HepG2 (cell line): ENCODE results near the gene IFIH1. TPM values are rescaled to one million over a fixed set of nuclear protein-coding genes. Genes with fewer than 3 reads are reported as not detected.

Experiments
- FLYWCH1 ChIP-seq: sonication (generic); formaldehyde crosslinking; IDR thresholded peaks from 2 replicates; pipeline ENCODE4 v1.8.1; 2023; ENCODE audit warnings: mild to moderate bottlenecking, missing genetic modification reagents
- HNF4A ChIP-seq: sonication (generic); formaldehyde crosslinking; IDR thresholded peaks from 2 replicates; pipeline ENCODE4 v1.4.0; 2020; ENCODE audit warnings: missing genetic modification reagents
- IRF2 ChIP-seq: IDR thresholded peaks from 2 replicates; pipeline ENCODE4 v1.6.1; 2018; ENCODE audit warnings: missing genetic modification reagents, missing compliant biosample characterization
- ZNF260 ChIP-seq: sonication (generic); formaldehyde crosslinking; IDR thresholded peaks from 2 replicates; pipeline ENCODE4 v1.4.0; 2020; ENCODE audit warnings: missing genetic modification reagents, low read depth, mild to moderate bottlenecking, borderline replicate concordance
- ZNF326 ChIP-seq: sonication (generic); formaldehyde crosslinking; IDR thresholded peaks from 2 replicates; pipeline ENCODE4 v1.4.0; 2020; ENCODE audit warnings: missing genetic modification reagents, borderline replicate concordance
- ZNF350 ChIP-seq: sonication (generic); formaldehyde crosslinking; IDR thresholded peaks from 2 replicates; pipeline ENCODE4 v1.4.0; 2020; ENCODE audit warnings: mild to moderate bottlenecking, low read depth, missing genetic modification reagents, borderline replicate concordance
- ZNF431 ChIP-seq: sonication (generic); formaldehyde crosslinking; IDR thresholded peaks from 2 replicates; pipeline ENCODE4 v1.9.0; 2022; ENCODE audit warnings: missing genetic modification reagents, low read depth, mild to moderate bottlenecking, borderline replicate concordance
- ZNF451 ChIP-seq: sonication (generic); formaldehyde crosslinking; IDR thresholded peaks from 2 replicates; pipeline ENCODE4 v1.5.0; 2020; ENCODE audit warnings: mild to moderate bottlenecking, missing genetic modification reagents
- ZNF891 ChIP-seq: sonication (generic); formaldehyde crosslinking; IDR thresholded peaks from 2 replicates; pipeline ENCODE4 v1.5.0; 2020; ENCODE audit warnings: mild to moderate bottlenecking, missing genetic modification reagents
- polyA plus RNA-seq, 8 experiments: library from polyadenylated mRNA; depleted of rRNA in 3 of 8; stranded (reverse) in 7 of 8; unstranded in 1 of 8; fragments of >200 nt; fragmentation: Illumina TruSeq in 4 of 8; extraction: Trizol in 4 of 8; gene quantifications; 2 replicates each; pipeline versions ENCODE4 v1.2.1 to v1.2.3, GENCODE V29; 2011 to 2016; ENCODE audit warnings: low read depth in 4 of 8, missing spikeins in 1 of 8, mixed read lengths in 1 of 8; ENCODE audit not compliant: insufficient read depth in 1 of 8
- total RNA-seq, 5 experiments: library from RNA; depleted of rRNA; stranded (reverse); fragments of >200 nt; fragmentation: Illumina TruSeq; extraction: Trizol; gene quantifications; 2 replicates each; pipeline ENCODE4 v1.2.3, GENCODE V29; 2016; ENCODE audit warnings: low read depth in 1 of 5
- TF ChIP-seq, protein P1 (sequence below): sonication (generic); formaldehyde crosslinking; IDR thresholded peaks from 2 replicates; pipeline ENCODE4 v1.4.0; 2020; ENCODE audit warnings: missing genetic modification reagents, borderline replicate concordance
- TF ChIP-seq, protein P2 (sequence below): IDR thresholded peaks from 2 replicates; pipeline ENCODE4 v1.6.1; 2016
- TF ChIP-seq, protein P3 (sequence below): sonication (generic); formaldehyde crosslinking; IDR thresholded peaks from 2 replicates; pipeline ENCODE4 v1.4.0; 2020; ENCODE audit warnings: missing genetic modification reagents, mild to moderate bottlenecking, borderline replicate concordance
- TF ChIP-seq, protein P4 (sequence below): sonication (generic); formaldehyde crosslinking; IDR thresholded peaks from 2 replicates; pipeline ENCODE4 v1.8.0; 2022; ENCODE audit warnings: mild to moderate bottlenecking, missing genetic modification reagents, moderate library complexity
- TF ChIP-seq, protein P5 (sequence below): IDR thresholded peaks from 2 replicates; pipeline ENCODE4 v1.6.1; 2016; ENCODE audit warnings: low read depth, missing genetic modification reagents, missing compliant biosample characterization

Gene IFIH1
- total and polyA plus RNA-seq, 2 of the 13 experiments (the other 11 are each of a cell fraction or from before 2014, with no cell fraction given), result 1.5 to 11.5 TPM

DNA sequence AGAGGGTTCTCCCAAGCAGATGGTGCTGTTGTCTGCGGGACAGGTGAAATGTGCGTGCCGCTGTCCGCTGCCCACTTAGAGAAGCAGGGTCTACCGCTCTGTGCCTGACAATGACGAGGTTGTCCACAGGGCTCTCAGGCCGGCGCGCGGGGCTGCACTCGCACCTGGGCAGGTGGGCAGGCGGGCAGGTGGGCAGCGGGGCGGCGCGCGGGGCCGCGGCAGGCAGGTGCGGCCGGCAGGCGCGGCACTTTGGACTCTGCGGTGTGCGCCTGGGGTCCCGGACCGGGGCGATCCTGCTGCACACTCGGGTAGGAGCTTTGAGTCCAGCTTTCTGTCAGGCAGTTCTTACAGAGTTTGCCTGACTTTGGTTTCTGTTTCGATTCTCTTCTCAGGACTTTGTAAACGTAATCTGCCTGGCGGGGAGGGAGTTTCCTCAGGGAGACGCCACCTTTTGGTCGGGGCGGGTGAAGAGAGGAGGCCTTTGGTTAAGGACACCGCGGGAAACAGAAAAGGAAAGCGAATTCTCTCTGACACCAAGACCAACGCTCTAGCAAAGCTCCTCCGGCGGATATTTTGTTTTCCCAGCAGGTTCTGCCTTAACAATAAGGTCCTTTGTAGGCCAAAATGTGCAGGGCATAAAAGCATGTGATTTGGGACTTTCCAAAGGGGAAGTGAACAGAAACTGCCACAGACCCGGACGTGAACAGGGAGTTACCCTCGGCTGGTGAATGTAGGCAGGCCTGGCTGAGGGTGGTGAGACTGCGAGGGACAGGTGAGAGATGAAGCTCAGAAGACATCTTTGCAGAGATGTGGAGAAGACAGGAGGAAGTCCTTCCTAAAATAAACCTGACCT, at the start of gene IFIH1 (continued):
- TF ChIP-seq, protein P1, sequence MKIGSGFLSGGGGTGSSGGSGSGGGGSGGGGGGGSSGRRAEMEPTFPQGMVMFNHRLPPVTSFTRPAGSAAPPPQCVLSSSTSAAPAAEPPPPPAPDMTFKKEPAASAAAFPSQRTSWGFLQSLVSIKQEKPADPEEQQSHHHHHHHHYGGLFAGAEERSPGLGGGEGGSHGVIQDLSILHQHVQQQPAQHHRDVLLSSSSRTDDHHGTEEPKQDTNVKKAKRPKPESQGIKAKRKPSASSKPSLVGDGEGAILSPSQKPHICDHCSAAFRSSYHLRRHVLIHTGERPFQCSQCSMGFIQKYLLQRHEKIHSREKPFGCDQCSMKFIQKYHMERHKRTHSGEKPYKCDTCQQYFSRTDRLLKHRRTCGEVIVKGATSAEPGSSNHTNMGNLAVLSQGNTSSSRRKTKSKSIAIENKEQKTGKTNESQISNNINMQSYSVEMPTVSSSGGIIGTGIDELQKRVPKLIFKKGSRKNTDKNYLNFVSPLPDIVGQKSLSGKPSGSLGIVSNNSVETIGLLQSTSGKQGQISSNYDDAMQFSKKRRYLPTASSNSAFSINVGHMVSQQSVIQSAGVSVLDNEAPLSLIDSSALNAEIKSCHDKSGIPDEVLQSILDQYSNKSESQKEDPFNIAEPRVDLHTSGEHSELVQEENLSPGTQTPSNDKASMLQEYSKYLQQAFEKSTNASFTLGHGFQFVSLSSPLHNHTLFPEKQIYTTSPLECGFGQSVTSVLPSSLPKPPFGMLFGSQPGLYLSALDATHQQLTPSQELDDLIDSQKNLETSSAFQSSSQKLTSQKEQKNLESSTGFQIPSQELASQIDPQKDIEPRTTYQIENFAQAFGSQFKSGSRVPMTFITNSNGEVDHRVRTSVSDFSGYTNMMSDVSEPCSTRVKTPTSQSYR (CRISPR knock-in tag), result no peak
- TF ChIP-seq HNF4A (CRISPR knock-in tag) (peak; percentile 20), ZNF260 (no peak), FLYWCH1 (CRISPR knock-in tag) (no peak), ZNF326 (CRISPR knock-in tag) (no peak), ZNF891 (CRISPR knock-in tag) (no peak), ZNF451 (CRISPR knock-in tag) (no peak), ZNF431 (0 out of 2 replicates have a peak, but pooled peaks have one; percentile 42), IRF2 (CRISPR knock-in tag) (peak; percentile 99), ZNF350 (CRISPR knock-in tag) (no peak; the same call in 1 of the 2 replicates)
- TF ChIP-seq, protein P2, sequence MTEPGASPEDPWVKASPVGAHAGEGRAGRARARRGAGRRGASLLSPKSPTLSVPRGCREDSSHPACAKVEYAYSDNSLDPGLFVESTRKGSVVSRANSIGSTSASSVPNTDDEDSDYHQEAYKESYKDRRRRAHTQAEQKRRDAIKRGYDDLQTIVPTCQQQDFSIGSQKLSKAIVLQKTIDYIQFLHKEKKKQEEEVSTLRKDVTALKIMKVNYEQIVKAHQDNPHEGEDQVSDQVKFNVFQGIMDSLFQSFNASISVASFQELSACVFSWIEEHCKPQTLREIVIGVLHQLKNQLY, result no peak
- TF ChIP-seq, protein P3, sequence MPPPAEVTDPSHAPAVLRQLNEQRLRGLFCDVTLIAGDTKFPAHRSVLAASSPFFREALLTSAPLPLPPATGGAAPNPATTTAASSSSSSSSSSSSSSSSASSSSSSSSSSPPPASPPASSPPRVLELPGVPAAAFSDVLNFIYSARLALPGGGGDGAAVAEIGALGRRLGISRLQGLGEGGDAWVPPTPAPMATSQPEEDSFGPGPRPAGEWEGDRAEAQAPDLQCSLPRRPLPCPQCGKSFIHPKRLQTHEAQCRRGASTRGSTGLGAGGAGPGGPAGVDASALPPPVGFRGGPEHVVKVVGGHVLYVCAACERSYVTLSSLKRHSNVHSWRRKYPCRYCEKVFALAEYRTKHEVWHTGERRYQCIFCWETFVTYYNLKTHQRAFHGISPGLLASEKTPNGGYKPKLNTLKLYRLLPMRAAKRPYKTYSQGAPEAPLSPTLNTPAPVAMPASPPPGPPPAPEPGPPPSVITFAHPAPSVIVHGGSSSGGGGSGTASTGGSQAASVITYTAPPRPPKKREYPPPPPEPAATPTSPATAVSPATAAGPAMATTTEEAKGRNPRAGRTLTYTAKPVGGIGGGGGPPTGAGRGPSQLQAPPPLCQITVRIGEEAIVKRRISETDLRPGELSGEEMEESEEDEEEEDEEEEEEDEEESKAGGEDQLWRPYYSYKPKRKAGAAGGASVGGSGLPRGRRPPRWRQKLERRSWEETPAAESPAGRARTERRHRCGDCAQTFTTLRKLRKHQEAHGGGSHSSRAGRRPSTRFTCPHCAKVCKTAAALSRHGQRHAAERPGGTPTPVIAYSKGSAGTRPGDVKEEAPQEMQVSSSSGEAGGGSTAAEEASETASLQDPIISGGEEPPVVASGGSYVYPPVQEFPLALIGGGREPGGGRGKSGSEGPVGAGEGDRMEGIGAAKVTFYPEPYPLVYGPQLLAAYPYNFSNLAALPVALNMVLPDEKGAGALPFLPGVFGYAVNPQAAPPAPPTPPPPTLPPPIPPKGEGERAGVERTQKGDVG, result no peak
- TF ChIP-seq, protein P4, sequence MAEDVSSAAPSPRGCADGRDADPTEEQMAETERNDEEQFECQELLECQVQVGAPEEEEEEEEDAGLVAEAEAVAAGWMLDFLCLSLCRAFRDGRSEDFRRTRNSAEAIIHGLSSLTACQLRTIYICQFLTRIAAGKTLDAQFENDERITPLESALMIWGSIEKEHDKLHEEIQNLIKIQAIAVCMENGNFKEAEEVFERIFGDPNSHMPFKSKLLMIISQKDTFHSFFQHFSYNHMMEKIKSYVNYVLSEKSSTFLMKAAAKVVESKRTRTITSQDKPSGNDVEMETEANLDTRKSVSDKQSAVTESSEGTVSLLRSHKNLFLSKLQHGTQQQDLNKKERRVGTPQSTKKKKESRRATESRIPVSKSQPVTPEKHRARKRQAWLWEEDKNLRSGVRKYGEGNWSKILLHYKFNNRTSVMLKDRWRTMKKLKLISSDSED (CRISPR knock-in tag), result no peak
- TF ChIP-seq, protein P5, sequence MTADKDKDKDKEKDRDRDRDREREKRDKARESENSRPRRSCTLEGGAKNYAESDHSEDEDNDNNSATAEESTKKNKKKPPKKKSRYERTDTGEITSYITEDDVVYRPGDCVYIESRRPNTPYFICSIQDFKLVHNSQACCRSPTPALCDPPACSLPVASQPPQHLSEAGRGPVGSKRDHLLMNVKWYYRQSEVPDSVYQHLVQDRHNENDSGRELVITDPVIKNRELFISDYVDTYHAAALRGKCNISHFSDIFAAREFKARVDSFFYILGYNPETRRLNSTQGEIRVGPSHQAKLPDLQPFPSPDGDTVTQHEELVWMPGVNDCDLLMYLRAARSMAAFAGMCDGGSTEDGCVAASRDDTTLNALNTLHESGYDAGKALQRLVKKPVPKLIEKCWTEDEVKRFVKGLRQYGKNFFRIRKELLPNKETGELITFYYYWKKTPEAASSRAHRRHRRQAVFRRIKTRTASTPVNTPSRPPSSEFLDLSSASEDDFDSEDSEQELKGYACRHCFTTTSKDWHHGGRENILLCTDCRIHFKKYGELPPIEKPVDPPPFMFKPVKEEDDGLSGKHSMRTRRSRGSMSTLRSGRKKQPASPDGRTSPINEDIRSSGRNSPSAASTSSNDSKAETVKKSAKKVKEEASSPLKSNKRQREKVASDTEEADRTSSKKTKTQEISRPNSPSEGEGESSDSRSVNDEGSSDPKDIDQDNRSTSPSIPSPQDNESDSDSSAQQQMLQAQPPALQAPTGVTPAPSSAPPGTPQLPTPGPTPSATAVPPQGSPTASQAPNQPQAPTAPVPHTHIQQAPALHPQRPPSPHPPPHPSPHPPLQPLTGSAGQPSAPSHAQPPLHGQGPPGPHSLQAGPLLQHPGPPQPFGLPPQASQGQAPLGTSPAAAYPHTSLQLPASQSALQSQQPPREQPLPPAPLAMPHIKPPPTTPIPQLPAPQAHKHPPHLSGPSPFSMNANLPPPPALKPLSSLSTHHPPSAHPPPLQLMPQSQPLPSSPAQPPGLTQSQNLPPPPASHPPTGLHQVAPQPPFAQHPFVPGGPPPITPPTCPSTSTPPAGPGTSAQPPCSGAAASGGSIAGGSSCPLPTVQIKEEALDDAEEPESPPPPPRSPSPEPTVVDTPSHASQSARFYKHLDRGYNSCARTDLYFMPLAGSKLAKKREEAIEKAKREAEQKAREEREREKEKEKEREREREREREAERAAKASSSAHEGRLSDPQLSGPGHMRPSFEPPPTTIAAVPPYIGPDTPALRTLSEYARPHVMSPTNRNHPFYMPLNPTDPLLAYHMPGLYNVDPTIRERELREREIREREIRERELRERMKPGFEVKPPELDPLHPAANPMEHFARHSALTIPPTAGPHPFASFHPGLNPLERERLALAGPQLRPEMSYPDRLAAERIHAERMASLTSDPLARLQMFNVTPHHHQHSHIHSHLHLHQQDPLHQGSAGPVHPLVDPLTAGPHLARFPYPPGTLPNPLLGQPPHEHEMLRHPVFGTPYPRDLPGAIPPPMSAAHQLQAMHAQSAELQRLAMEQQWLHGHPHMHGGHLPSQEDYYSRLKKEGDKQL, result no peak; the same call in 1 of the 2 replicates
